HG02840 (cell line): Measurements from ENCODE around the gene TBC1D5.
"Not testable (repeated sequence)": the region's sequence is repeated elsewhere in the genome, so short reads cannot be mapped to it uniquely, and the experiment has no call there.

ENCODE experiments used
- ATAC-seq: cut with Tn5 transposase; IDR thresholded peaks from one replicate; pipeline ENCODE4 v1.9.1; 2021; ENCODE audit warnings: mild to moderate bottlenecking, moderate library complexity, moderate number of reproducible peaks; ENCODE audit not compliant: unreplicated experiment, low FRiP score

TBC1D5 gene

DNA sequence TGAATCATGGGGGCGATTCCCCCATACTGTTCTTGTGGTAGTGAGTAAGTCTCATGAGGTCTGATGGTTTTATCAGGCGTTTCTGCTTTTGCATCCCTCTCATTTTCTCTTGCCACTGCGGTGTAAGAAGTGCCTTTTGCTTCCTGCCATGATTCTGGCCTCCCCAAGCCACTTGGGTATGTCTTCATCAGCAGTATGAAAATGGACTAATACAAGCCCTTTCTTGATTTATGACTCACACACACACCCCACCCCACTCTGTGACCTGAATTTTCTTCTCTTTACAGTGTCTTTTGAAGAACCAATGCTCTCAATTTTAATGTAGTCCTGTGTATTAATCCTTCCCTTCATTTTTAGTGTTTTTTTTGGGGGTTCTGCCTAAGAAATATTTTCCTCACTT is 612.9 kb downstream of the TBC1D5 start:
- ATAC-seq = no peak

- not testable (repeated sequence) for ATAC-seq
These were observed 613.8 kb downstream of the TBC1D5 start for GRCh38 chr3:17128671-17129070.

DNA sequence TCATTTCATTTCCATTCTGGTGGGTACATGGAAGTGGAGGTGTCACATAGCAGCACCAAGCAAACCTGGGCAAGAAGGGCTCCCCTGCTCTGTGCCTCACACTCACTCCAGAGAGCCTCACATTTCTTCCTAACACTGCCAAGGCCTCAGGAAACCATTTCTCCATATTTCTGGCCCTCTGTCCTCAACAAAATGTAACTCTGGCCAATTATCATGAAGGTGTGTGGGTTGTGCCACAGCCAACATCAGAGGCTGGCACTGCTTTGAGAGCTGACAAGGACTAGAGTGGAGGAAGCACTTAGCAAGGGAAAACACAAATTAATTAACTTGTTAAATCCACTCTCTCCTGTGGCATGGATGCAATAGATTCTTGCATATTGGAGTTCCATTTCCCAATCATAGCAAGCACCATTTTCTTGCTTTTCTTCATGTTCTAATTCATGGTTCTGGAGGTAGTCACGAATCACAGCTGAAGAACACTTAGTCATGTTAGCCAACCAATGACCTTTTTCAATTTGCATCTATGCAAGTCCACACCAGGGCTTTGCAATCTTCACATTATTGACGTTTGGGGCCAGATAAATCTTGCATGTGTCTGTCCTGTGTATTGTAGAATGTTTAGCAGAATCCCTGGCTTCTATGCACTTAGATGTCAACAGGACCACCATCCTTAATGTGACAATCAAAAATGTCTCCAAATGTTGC is 616.5 kb downstream of the TBC1D5 start:
- ATAC-seq = no peak

- no peak for ATAC-seq
These were observed 619.7 kb downstream of the TBC1D5 start for GRCh38 chr3:17122758-17123157.

DNA sequence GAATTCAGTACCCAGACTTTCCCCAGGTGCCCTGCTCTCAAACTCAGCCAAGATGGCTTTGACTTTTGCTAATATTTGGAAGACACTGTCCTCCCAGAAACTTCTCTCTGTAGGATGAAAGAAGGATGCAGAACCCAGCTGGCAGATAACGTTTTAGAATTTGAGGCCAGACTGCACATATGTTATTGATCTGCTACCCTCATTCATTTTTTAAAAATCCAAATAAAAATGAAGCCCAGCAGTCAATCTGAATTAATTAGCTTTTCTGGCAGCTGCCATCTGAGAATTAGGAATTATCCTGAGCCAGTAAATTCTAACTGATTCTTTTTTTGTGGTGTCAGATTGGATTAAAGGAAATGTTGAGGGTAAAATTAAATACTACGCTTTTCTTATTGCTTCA is 621.1 kb downstream of the TBC1D5 start:
- no peak for ATAC-seq

GRCh38 chr3:17120115-17120514 is 622.3 kb downstream of the TBC1D5 start:
- ATAC-seq = no peak

- no peak for ATAC-seq
These were observed 623.0 kb downstream of the TBC1D5 start for GRCh38 chr3:17119201-17120072.

DNA sequence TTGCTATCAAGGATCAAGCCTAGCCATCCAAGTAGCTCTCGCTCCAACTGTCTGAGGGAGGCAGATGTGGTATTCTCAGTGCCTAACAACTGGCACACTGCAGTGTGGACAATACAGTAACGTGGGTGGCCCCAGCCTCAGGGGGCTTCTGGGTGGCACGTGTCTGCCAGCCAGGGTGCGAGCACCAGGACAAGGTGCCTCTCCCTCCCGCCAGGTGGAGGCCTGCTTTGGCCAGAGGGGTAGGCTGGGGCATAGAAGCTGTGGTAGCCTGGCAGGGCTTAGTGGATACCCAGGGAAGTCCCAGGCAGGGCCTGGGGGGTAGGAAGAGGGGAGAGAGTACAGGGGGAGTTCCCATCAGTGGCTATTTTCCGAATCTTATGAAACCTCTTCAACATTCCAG is 623.7 kb downstream of the TBC1D5 start:
- no peak for ATAC-seq

- no peak for ATAC-seq
These were observed 626.3 kb downstream of the TBC1D5 start for GRCh38 chr3:17116007-17116600.

- ATAC-seq = no peak
These were observed 627.2 kb downstream of the TBC1D5 start for GRCh38 chr3:17115186-17115585.

GRCh38 chr3:17111586-17111985 is 630.8 kb downstream of the TBC1D5 start:
- ATAC-seq = no peak

DNA sequence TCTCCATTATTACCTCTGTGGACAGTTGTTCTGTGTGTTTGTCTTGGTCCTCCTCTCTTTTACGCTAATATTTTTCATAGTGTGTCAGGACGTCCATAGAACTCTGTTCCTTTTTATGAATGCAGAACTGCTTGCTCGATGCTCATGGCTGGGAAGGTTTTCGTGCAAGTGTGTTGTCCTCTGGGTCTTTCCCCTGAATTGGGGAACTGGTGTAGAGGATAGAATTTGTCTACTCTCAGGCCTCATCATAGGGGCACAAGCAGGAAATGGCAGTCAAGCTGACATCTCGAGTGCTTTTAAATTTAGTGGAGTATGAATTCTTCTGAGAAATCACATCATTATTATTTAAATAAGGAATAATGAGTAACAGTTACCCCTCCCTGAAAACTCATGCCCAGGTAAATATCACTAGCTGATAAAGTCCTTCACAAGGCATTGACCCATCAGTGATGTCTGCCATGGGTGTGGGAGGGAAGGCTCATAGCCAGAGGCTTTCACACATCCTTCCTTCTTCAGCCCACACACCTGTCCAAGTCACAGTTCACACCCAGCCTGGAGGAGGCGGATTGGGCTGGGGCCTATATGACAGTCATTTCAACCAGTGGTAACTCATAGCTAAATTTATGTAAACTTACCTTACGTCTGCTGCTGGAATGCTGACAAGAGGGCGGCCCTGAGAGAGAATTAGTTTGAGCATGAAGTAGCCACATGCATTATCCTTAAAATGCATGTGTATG is 631.6 kb downstream of the TBC1D5 start:
- no peak for ATAC-seq
